OCI-LY3 (cell line): ENCODE results near the gene CLDN9.

Experiments used
- H2AFZ ChIP-seq: fragments of 200-600, 300-600 bp; shearing (Covaris generic); 2 replicates; pipeline ENCODE4 v1.6.0; 2014; ENCODE audit warnings: antibody characterized with exemption, low read depth, low read length
- H3K27ac ChIP-seq: fragments of 200-600, 300-600 bp; sonication (generic); 2 replicates; pipeline ENCODE4 v1.5.1; 2014; ENCODE audit warnings: mild to moderate bottlenecking, low read length, moderate library complexity, mixed read lengths
- H3K27me3 ChIP-seq: fragments of 200-600, 300-600 bp; sonication (generic); 2 replicates; pipeline ENCODE4 v1.6.1; 2014; ENCODE audit warnings: low read depth, low read length, mixed read lengths
- H3K36me3 ChIP-seq: fragments of 200-600, 300-600 bp; sonication (generic); replicated peaks from 2 replicates; pipeline ENCODE3; 2014; ENCODE audit warnings: low read depth, low read length, mixed read lengths
- H3K4me1 ChIP-seq: fragments of 300-600, 200-600 bp; sonication (generic); 2 replicates; pipeline ENCODE4 v1.6.1; 2014; ENCODE audit warnings: low read length, mixed read lengths
- H3K4me2 ChIP-seq: fragments of 200-600, 300-600 bp; sonication (generic); 2 replicates; pipeline ENCODE4 v1.6.1; 2014; ENCODE audit warnings: low read length, mixed read lengths
- H3K4me3 ChIP-seq: fragments of 300-600, 200-600 bp; sonication (generic); 2 replicates; pipeline ENCODE4 v1.5.1; 2014; ENCODE audit warnings: antibody characterized with exemption, mild to moderate bottlenecking, low read length, moderate library complexity
- H3K79me2 ChIP-seq: fragments of 300-600, 200-600 bp; shearing (Covaris generic); 2 replicates; pipeline ENCODE4 v1.6.1; 2014; ENCODE audit warnings: mild to moderate bottlenecking, low read length, mixed read lengths
- H3K9ac ChIP-seq: fragments of 300-600, 200-600 bp; shearing (Covaris generic); 2 replicates; pipeline ENCODE4 v1.6.0; 2014; ENCODE audit warnings: mild to moderate bottlenecking, low read length, moderate library complexity
- H3K9me3 ChIP-seq: fragments of 200-600, 300-600 bp; shearing (Covaris generic); 2 replicates; pipeline ENCODE4 v1.6.1; 2014; ENCODE audit warnings: low read length, mixed read lengths; ENCODE audit not compliant: insufficient read depth
- H4K20me1 ChIP-seq: fragments of 200-600, 300-600 bp; sonication (generic); 2 replicates; pipeline ENCODE4 v1.6.1; 2016; ENCODE audit warnings: low read length, mixed read lengths; ENCODE audit not compliant: insufficient read depth
- EZH2phosphoT487 ChIP-seq: fragments of 200-600 bp; shearing (Covaris generic); IDR thresholded peaks from 2 replicates; pipeline ENCODE4 v1.6.1; 2018; ENCODE audit warnings: antibody characterized with exemption, mixed run types, low read depth
- TF ChIP-seq, protein P1 (sequence below): fragments of 200-600, 300-600 bp; sonication (generic); IDR thresholded peaks from 2 replicates; pipeline ENCODE4 v1.5.1; 2014; ENCODE audit warnings: antibody characterized with exemption, low read length, low read depth

CLDN9 gene

GRCh38 chr16:3059041-3059722 is 46.5 kb downstream of the CLDN9 start:
- Histone ChIP-seq H3K36me3 (no peaks in the 10 kb centered on the region), H3K4me1 (peaks cover 6% of the 10 kb centered on the region), H3K9ac (peak overlapping the region; percentile 88), H3K27me3 (peaks cover 5% of the 10 kb centered on the region; the same call in 1 of the 2 replicates), H3K79me2 (no peaks in the 10 kb centered on the region), H3K27ac (peak overlapping the region; percentile 19; the same call in 1 of the 2 replicates), H3K4me2 (peak overlapping the region; percentile 98), H3K4me3 (peak overlapping the region; percentile 82), H4K20me1 (0 out of 2 replicates have a peak, but pooled peaks cover 4% of the 10 kb centered on the region), H2AFZ (peak overlapping the region; percentile 93), H3K9me3 (no peaks in the 10 kb centered on the region)
- no peak for TF ChIP-seq EZH2phosphoT487
- TF ChIP-seq, protein P1, sequence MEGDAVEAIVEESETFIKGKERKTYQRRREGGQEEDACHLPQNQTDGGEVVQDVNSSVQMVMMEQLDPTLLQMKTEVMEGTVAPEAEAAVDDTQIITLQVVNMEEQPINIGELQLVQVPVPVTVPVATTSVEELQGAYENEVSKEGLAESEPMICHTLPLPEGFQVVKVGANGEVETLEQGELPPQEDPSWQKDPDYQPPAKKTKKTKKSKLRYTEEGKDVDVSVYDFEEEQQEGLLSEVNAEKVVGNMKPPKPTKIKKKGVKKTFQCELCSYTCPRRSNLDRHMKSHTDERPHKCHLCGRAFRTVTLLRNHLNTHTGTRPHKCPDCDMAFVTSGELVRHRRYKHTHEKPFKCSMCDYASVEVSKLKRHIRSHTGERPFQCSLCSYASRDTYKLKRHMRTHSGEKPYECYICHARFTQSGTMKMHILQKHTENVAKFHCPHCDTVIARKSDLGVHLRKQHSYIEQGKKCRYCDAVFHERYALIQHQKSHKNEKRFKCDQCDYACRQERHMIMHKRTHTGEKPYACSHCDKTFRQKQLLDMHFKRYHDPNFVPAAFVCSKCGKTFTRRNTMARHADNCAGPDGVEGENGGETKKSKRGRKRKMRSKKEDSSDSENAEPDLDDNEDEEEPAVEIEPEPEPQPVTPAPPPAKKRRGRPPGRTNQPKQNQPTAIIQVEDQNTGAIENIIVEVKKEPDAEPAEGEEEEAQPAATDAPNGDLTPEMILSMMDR = peak; percentile 60

GRCh38 chr16:3059723-3060242 is 47.1 kb downstream of the CLDN9 start:
- H3K9me3 ChIP-seq = no peaks in the 10 kb centered on the region
- peak overlapping the region; percentile 82 for H3K4me3 ChIP-seq
- H3K9ac ChIP-seq = peak overlapping the region; percentile 88
- H4K20me1 ChIP-seq = 0 out of 2 replicates have a peak, but pooled peaks cover 2% of the 10 kb centered on the region
- H3K79me2 ChIP-seq = no peaks in the 10 kb centered on the region
- no peak for TF ChIP-seq EZH2phosphoT487
- H2AFZ ChIP-seq = peak overlapping the region; percentile 93
- H3K36me3 ChIP-seq = no peaks in the 10 kb centered on the region
- H3K27ac ChIP-seq = no peak overlapping the region
- H3K4me1 ChIP-seq = peaks cover 9% of the 10 kb centered on the region
- H3K27me3 ChIP-seq = peaks cover 5% of the 10 kb centered on the region; the same call in 1 of the 2 replicates
- peak overlapping the region; percentile 98 for H3K4me2 ChIP-seq

GRCh38 chr16:3060339-3061127 is 47.8 kb downstream of the CLDN9 start:
- H3K27me3 ChIP-seq = peaks cover 5% of the 10 kb centered on the region; the same call in 1 of the 2 replicates
- no peaks in the 10 kb centered on the region for H3K9me3 ChIP-seq
- no peaks in the 10 kb centered on the region for H3K36me3 ChIP-seq
- H3K79me2 ChIP-seq = no peaks in the 10 kb centered on the region
- no peak overlapping the region for H3K4me3 ChIP-seq
- H4K20me1 ChIP-seq = no peaks in the 10 kb centered on the region
- H3K4me1 ChIP-seq = peaks cover 17% of the 10 kb centered on the region
- H3K27ac ChIP-seq = no peak overlapping the region
- TF ChIP-seq, protein P1 = no peak
- TF ChIP-seq EZH2phosphoT487 = no peak
- no peak overlapping the region for H2AFZ ChIP-seq
- H3K4me2 ChIP-seq = no peak overlapping the region
- no peak overlapping the region for H3K9ac ChIP-seq

GRCh38 chr16:3062553-3062952 is 49.8 kb downstream of the CLDN9 start:
- Histone ChIP-seq H3K9ac (no peak overlapping the region), H3K27ac (no peak overlapping the region), H3K36me3 (no peaks in the 10 kb centered on the region), H3K4me1 (peaks cover 21% of the 10 kb centered on the region), H3K27me3 (peaks cover 5% of the 10 kb centered on the region; the same call in 1 of the 2 replicates), H3K9me3 (no peaks in the 10 kb centered on the region), H3K79me2 (no peaks in the 10 kb centered on the region), H3K4me2 (no peak overlapping the region), H2AFZ (no peak overlapping the region), H4K20me1 (no peaks in the 10 kb centered on the region), H3K4me3 (no peak overlapping the region)
- no peak for TF ChIP-seq EZH2phosphoT487
- TF ChIP-seq, protein P1 = no peak
